PC-9 (cell line): ENCODE measurements around the gene FLOT1. TPM values are rescaled to one million over a fixed set of nuclear protein-coding genes. Genes with fewer than 3 reads are reported as not detected.

Experiments used
- BruUV-seq: library from RNA; stranded (reverse); fragments of 400-500 nt; replicated peaks from 2 replicates; lab custom pipeline; 2021; lab: Mats Ljungman, UMichigan
- CTCF ChIA-PET: fragments of 300-600 bp; sonication (Branson Sonifier 250); formaldehyde crosslinking; loops from one replicate; lab custom pipeline; 2022; ENCODE audit warnings: antibody characterized with exemption; lab: Charles Lee
- POLR2A ChIA-PET: fragments of 300-600 bp; sonication (Branson Sonifier 250); formaldehyde crosslinking; loops from one replicate; lab custom pipeline; 2022; ENCODE audit warnings: antibody characterized with exemption; ENCODE audit not compliant: unreplicated experiment; lab: Charles Lee
- DNase-seq, 2 experiments: peaks; one replicate each; pipeline versions ENCODE4 v3.0.0 to v3.0.0-alpha.2; 2015 to 2022; ENCODE audit warnings: mixed read lengths in 1 of 2
- H2AFZ ChIP-seq: fragments of 200-600 bp; sonication (generic); 2 replicates; pipeline ENCODE4 v1.8.1; 2017; ENCODE audit warnings: antibody characterized with exemption
- H3F3A ChIP-seq: fragments of 200-600 bp; sonication (generic); 2 replicates; pipeline ENCODE4 v1.8.1; 2017; ENCODE audit warnings: antibody characterized with exemption, mild to moderate bottlenecking, low read depth; ENCODE audit not compliant: insufficient read depth
- H3K27ac ChIP-seq: fragments of 200-600 bp; sonication (generic); 2 replicates; pipeline ENCODE4 v1.6.1; 2016; ENCODE audit warnings: mixed run types
- H3K27me3 ChIP-seq: fragments of 200-600 bp; sonication (generic); 2 replicates; pipeline ENCODE4 v1.6.1; 2016; ENCODE audit warnings: low read depth, mixed run types; ENCODE audit not compliant: insufficient read depth
- H3K36me3 ChIP-seq: fragments of 200-600 bp; sonication (generic); 2 replicates; pipeline ENCODE4 v1.6.1; 2016; ENCODE audit warnings: low read depth, mixed run types
- H3K4me1 ChIP-seq: fragments of 200-600 bp; sonication (generic); replicated peaks from 2 replicates; pipeline ENCODE4 v1.6.1; 2016; ENCODE audit warnings: mixed run types; ENCODE audit not compliant: insufficient read depth
- H3K4me2 ChIP-seq: fragments of 200-600 bp; sonication (generic); 2 replicates; pipeline ENCODE4 v1.6.1; 2017; ENCODE audit warnings: mixed run types
- H3K4me3 ChIP-seq: fragments of 200-600 bp; sonication (generic); 2 replicates; pipeline ENCODE4 v1.6.1; 2016; ENCODE audit warnings: mixed run types
- H3K79me2 ChIP-seq: fragments of 200-600 bp; sonication (generic); 2 replicates; pipeline ENCODE4 v1.6.1; 2017; ENCODE audit warnings: low read depth, mixed run types
- H3K9me2 ChIP-seq: fragments of 200-600 bp; sonication (generic); 2 replicates; pipeline ENCODE4 v1.8.1; 2017; ENCODE audit warnings: mild to moderate bottlenecking; ENCODE audit not compliant: insufficient read depth
- H3K9me3 ChIP-seq: fragments of 200-600 bp; sonication (generic); 2 replicates; pipeline ENCODE4 v1.8.1; 2016; ENCODE audit warnings: low read depth; ENCODE audit not compliant: insufficient read depth
- H4K20me1 ChIP-seq: fragments of 200-600 bp; sonication (generic); 2 replicates; pipeline ENCODE4 v1.8.1; 2017; ENCODE audit not compliant: insufficient read depth
- CTCF ChIP-seq: fragments of 200-600 bp; sonication (generic); conservative IDR thresholded peaks from 2 replicates; pipeline ENCODE4 v1.6.1; 2017; ENCODE audit warnings: mixed run types, antibody characterized with exemption, mild to moderate bottlenecking, moderate library complexity
- EZH2 ChIP-seq: fragments of 200-600 bp; sonication (generic); IDR thresholded peaks from 2 replicates; pipeline ENCODE4 v1.8.0; 2017; ENCODE audit warnings: antibody characterized with exemption, low read depth
- intact Hi-C: fragments of 100-400 bp; cut with micrococcal nuclease; formaldehyde crosslinking; loops from one replicate; pipeline ENCODE4 v1.10.0; 2022; ENCODE audit not compliant: unreplicated experiment
- total RNA-seq: library from RNA; stranded (reverse); gene quantifications from 2 replicates; pipeline ENCODE4 v1.2.3, GENCODE V29; 2021

The FLOT1 gene
- total RNA-seq, 1 experiment from 2014 or later, result 225 TPM

- Histone ChIP-seq H3K9me2 (no peaks in the 10 kb centered on the region), H3K27ac (no peak overlapping the region), H3K36me3 (no peaks in the 10 kb centered on the region), H3K4me2 (no peak overlapping the region), H3K27me3 (no peaks in the 10 kb centered on the region), H3K4me1 (peaks cover 33% of the 10 kb centered on the region), H4K20me1 (no peaks in the 10 kb centered on the region), H2AFZ (no peak overlapping the region), H3F3A (peaks cover 64% of the 10 kb centered on the region), H3K4me3 (no peak overlapping the region), H3K79me2 (peaks cover 48% of the 10 kb centered on the region), H3K9me3 (no peaks in the 10 kb centered on the region)
- ChIA-PET POLR2A (interaction anchor here (0.6 kb wide), 1 partner anchor 37 kb away, joined by 3 read pairs; the partner anchor contains the start of gene MDC1), CTCF (interaction anchor here (0.6 kb wide), 2 partner anchors 196 to 613 kb away, joined by 3 to 4 read pairs; partner anchors contain the start of gene PPP1R11)
- BruUV-seq, result no TSS peak
- intact Hi-C loops, result loop anchor here (1.0 kb wide), 2 partner anchors 42 to 197 kb away; no protein-coding TSS in a partner anchor
- TF ChIP-seq CTCF (no peak), EZH2 (no peak)
- no peak for DNase-seq
Observed at GRCh38 chr6:30679765-30680535, 62.5 kb downstream of the FLOT1 start.

GRCh38 chr6:30678964-30679726 is 63.3 kb downstream of the FLOT1 start:
- no peaks in the 10 kb centered on the region for H4K20me1 ChIP-seq
- H3K4me3 ChIP-seq, result no peak overlapping the region
- peaks cover 40% of the 10 kb centered on the region for H3K79me2 ChIP-seq
- no peaks in the 10 kb centered on the region for H3K36me3 ChIP-seq
- 0 out of 2 replicates have a peak overlapping the region, but pooled peaks have one; percentile 3 for H3K4me2 ChIP-seq
- CTCF ChIA-PET, result interaction anchor here (0.6 to 1.0 kb wide), 6 partner anchors 38 to 242 kb away, joined by 3 to 6 read pairs (median 4); partner anchors contain the start of gene MDC1
- intact Hi-C loops, result loop anchor here (1.0 kb wide), 2 partner anchors 43 to 198 kb away; no protein-coding TSS in a partner anchor
- H3K4me1 ChIP-seq, result peaks cover 30% of the 10 kb centered on the region
- TF ChIP-seq CTCF, result peak; percentile 94
- no peak for TF ChIP-seq EZH2
- no peaks in the 10 kb centered on the region for H3K27me3 ChIP-seq
- H3F3A ChIP-seq, result peaks cover 63% of the 10 kb centered on the region
- POLR2A ChIA-PET, result interaction anchor here (0.6 to 0.8 kb wide), 2 partner anchors 19 to 38 kb away, joined by 3 to 34 read pairs; partner anchors contain the start of gene MDC1
- H3K27ac ChIP-seq, result no peak overlapping the region
- peak in 1 of 2 experiments; percentile 74 for DNase-seq
- H3K9me3 ChIP-seq, result no peaks in the 10 kb centered on the region
- no peak overlapping the region for H2AFZ ChIP-seq
- no TSS peak for BruUV-seq
- no peaks in the 10 kb centered on the region for H3K9me2 ChIP-seq

Other genes with a start within 250 kb of the FLOT1 start
- 114 and 123 TPM in 2 replicates for gene GNL1, start 186.2 kb downstream of the FLOT1 start, total RNA-seq
- gene PRR3, start 185.4 kb downstream of the FLOT1 start, total RNA-seq, result 14.7 and 16.9 TPM in 2 replicates
- 64.0 and 73.7 TPM in 2 replicates for gene ABCF1, start 171.2 kb downstream of the FLOT1 start, total RNA-seq
- gene PPP1R10, start 125.4 kb downstream of the FLOT1 start, total RNA-seq, result 47.6 and 69.5 TPM in 2 replicates
- gene MRPS18B, start 124.8 kb downstream of the FLOT1 start, total RNA-seq, result 65.2 and 86.8 TPM in 2 replicates
- 15.1 and 29.4 TPM in 2 replicates for gene ATAT1, start 115.8 kb downstream of the FLOT1 start, total RNA-seq
- gene C6orf136, start 95.6 kb downstream of the FLOT1 start, total RNA-seq, result 21.2 and 33.3 TPM in 2 replicates
- 42.1 and 43.5 TPM in 2 replicates for gene DHX16, start 69.7 kb downstream of the FLOT1 start, total RNA-seq
- 56.2 and 68.6 TPM in 2 replicates for gene PPP1R18, start 56.0 kb downstream of the FLOT1 start, total RNA-seq
- 25.8 and 38.3 TPM in 2 replicates for gene NRM, start 51.7 kb downstream of the FLOT1 start, total RNA-seq
- 72.9 and 81.6 TPM in 2 replicates for gene MDC1, start 25.4 kb downstream of the FLOT1 start, total RNA-seq
- 697 and 901 TPM in 2 replicates for gene TUBB, start 22.3 kb downstream of the FLOT1 start, total RNA-seq
- 107 and 117 TPM in 2 replicates for gene IER3, start 1.9 kb upstream of the FLOT1 start, total RNA-seq
- gene DDR1, start 141.8 kb upstream of the FLOT1 start, total RNA-seq, result 267 and 269 TPM in 2 replicates
- 31.3 and 43.9 TPM in 2 replicates for gene GTF2H4, start 165.5 kb upstream of the FLOT1 start, total RNA-seq
- 59.4 and 60.3 TPM in 2 replicates for gene VARS2, start 171.6 kb upstream of the FLOT1 start, total RNA-seq
- gene SFTA2, start 189.5 kb upstream of the FLOT1 start, total RNA-seq, result 0.72 and 0.75 TPM in 2 replicates
- not detected in 2 replicates for gene MUCL3, start 198.3 kb upstream of the FLOT1 start, total RNA-seq
- gene MUC21, start 241.0 kb upstream of the FLOT1 start, total RNA-seq, result 0.13 TPM in 1 of 2 replicates, not detected in the other